C4-2B (cell line): ENCODE data around the gene THOC5.
A peak's percentile ranks its signal among the peaks of the same experiment; 100 is the strongest.
"Not testable (repeated sequence)": the region's sequence is repeated elsewhere in the genome, so short reads cannot be mapped to it uniquely, and the experiment has no call there.

ENCODE experiments used
- H3K27ac ChIP-seq: fragments of 450-650 bp; 2 replicates; pipeline ENCODE4 v1.5.1; 2017
- CTCF ChIP-seq: fragments of 450-650 bp; conservative IDR thresholded peaks from 2 replicates; pipeline ENCODE4 v1.5.1; 2017; ENCODE audit warnings: mild to moderate bottlenecking
- ZFX ChIP-seq: fragments of 450-650 bp; IDR thresholded peaks from 2 replicates; pipeline ENCODE4 v1.6.1; 2017

The THOC5 gene

DNA sequence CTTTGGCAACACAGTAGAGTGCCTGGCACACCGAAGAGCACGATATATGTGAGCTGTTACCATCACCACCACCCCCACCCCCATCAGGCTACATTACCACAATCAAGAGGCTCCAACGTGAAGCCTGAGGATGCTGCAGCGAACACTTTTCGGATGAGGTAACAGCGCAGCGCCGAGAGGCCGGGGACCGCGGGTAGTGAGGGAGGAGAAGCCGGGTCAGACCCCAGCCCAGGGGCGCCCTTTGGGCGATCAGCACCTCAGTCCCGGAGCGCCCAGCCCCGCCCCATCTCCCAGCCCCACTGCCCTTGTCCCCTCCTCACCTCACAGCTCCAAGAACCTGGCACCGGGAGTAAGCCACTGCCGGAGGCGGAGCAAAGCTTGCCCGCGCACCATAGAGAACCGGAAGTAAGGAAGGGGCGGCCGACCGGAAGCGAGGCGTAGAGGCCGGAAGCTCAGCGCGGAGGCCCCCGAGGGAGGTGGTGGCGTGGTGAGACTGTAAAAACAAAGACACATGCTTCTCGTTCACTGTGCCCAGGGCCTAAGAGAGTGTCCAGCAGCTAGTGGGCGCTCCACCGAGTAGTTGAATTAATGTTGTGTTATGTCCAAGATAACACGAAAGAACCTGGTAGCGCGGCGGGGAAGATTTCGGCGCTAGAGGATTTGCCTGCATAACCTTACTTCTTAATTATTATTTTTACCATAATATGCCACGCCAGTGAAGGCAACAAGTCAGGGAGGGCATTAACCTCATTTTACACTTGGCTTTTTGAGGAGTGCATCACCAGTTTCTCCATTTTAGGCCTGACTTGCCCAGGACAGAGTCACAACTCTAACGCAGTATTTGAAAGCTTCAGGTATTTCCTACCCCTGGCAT, at the start of gene THOC5:
Gene THOC5 (minus strand): TSS at position 407 of the 874 bp plus-strand sequence. CDS start 4,610 bp downstream, outside the sequence.
- peak within 1 kb of the TSS; percentile 70 for H3K27ac ChIP-seq
- peak; percentile 87 for TF ChIP-seq CTCF
- no peak for TF ChIP-seq ZFX

DNA sequence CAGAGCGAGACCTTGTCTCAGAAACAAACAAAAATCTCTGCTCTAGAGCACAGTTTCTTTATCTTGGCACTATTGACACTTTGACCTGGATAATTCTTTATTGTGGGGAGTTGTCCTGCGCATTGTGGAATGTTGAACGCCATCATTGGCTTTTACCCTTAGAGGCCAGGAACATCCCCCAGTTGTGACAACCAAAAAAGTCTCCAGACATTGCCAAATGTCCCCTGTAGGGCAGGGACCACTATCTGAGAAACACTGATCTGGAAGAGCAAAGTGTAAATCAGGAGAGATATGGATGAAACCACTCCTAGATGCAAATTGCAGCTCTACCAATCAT, 45.1 kb upstream of the THOC5 start:
- TF ChIP-seq ZFX: no peak
- no peak for TF ChIP-seq CTCF
- H3K27ac ChIP-seq: no peak overlapping the region

DNA sequence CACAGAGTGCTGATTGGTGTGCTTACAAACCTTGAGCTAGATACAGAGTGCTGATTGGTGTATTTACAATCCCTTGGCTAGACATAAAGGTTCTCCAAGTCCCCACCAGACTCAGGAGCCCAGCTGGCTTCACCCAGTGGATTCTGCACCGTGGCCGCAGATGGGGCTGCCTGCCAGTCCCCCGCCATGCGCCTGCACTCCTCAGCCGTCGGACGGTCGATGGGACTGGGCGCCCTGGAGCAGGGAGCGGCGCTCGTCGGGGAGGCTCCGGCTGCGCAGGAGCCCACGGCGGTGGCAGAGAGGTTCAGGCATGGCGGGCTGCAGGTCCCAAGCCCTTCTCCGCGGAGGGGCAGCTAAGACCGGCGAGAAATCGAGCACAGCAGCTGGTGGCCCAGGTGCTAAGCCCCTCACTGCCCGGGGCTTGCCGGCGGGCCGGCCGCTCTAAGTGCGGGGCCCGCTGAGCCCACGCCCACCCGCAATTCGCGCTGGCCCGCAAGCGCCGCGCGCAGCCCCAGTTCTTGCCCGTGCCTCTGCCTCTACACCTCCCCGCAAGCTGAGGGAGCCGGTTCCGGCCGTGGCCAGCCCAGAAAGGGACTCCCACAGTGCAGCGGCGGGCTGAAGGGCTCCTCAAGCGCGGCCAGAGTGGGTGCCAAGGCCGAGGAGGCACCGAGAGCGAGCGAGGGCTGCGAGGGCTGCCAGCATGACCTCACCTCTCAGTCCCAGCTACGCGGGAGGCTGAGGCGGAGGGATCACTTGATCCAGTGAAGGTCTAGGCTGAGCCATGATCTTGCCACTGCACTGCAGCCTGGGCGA, 44.5 kb upstream of the THOC5 start:
- H3K27ac ChIP-seq: not testable (repeated sequence)

DNA sequence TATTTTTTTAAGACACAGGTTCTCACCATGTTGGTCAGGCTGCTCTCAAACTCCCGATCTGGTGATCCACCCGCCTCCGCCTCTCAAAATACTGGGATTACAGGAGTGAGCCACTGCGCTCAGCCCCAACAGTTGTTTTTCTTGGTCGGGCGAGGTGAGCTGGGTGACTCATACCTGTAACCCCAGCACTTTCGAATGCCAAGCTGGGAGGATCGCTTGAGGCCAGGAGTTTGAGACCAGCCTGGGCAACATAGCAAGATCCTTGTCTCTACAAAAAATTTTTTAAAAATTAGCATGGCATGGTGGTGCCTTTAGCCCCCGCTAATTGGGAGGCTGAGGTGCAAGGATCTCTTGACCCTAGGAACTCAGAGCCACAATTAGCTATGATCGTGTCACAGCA, 42.9 kb upstream of the THOC5 start:
- H3K27ac ChIP-seq: no peak overlapping the region
- TF ChIP-seq CTCF: no peak
- no peak for TF ChIP-seq ZFX

GRCh38 chr22:29594447-29594846, 40.9 kb upstream of the THOC5 start:
- not testable (repeated sequence) for H3K27ac ChIP-seq

DNA sequence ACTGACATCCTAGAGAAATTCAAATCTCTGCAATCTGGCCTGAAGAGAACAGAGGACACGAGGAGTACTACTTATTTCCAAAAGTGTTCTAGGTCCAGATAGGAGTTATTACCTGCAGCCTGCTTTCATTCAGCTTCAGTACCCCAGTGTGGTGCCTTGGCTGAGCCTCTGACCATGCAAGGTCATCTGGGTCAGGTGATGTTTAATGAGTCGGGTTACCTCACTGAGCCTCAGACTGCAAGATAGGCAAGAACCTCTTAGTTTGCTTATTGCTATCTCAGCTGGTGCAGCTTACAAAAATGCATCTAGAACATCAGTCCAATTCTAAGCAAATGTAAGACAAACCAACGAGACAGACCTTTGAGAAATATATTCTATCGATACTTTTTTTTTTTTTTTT, 40.4 kb upstream of the THOC5 start:
- no peak for TF ChIP-seq CTCF
- TF ChIP-seq ZFX: no peak
- no peak overlapping the region for H3K27ac ChIP-seq

DNA sequence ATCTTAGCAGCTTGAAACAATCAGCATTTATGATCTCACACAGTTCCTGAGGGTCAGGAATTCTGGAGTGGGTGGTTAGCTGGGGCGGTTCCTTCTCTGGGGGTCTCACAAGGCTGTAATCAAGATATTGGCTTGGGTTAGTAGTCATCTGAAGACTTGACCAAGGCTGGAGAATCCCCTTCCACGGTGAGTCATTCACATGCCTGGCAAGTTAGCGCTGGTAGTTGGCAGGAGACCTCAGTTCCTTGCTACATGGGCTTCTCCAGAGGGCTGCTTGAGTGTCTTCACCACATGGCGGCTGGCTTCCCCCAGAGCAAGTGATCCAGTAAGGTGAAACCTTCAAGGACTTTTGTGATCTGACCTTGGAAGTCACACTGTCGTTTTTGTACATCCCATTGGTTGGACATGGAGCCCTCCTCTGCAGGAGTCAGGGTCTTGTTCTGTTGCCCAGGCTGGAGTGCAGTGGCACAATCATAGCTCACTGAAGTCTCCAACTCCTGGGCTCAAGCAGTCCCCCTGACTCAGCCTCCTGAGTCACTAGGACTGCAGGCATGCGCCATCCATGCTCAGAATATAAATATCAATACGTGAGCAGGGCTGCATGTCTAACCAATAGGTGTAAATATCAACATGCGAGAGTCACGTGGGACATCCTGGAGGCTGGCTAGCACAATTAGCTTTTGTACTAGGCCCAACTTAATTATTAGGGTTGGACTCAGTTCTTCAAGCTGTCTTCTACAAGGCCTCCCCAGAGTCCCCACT, 34.6 kb upstream of the THOC5 start:
- no peak for TF ChIP-seq CTCF
- TF ChIP-seq ZFX: no peak
- H3K27ac ChIP-seq: no peak overlapping the region

DNA sequence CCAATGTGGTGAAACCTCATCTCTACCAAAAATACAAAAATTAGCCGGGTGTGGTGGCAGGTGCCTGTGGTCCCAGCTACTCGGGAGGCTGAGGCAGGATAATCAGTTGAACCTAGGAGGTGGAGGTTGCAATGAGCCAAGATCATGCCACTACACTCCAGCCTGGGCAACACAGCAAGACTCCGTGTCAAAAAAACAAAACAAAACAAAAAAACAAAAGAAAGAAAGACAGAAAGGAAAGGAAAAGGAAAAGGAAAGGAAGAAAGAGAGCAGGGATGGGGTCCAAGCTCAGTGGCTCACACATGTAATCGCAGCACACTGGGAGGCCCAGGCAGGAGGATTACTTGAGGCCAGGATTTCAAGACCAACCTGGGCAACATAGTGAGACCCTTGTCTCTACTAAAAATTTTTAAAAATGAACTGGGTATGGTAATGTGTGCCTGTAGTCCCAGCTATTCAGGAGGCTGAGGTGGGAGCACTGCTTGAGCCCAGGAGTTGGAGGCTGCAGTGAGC, 32.7 kb upstream of the THOC5 start:
- H3K27ac ChIP-seq: not testable (repeated sequence)
